Measurements from ENCODE around the gene STRN4.
"Not testable (repeated sequence)": the region's sequence is repeated elsewhere in the genome, so short reads cannot be mapped to it uniquely, and the experiment has no call there.

Gene STRN4

DNA sequence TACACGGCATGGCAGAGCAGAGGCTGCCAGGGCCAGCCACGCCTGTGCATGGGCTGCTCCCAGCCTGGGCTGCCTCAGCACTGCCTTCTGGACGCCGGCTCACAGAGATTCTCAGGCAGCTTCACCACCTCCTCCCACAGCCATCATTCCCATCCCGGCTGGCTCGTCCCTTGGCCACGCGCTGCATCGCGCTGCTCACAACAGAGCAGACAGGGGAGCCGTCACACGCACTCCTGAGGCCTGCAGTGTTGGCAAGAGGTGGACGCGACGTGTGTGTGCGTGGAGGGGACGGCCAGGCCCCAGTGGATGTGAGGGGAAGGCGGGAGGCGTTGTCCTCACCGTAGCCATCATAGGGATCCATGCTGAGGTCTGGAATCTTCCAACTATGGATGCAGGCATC, 21.8 kb downstream of the STRN4 start:
- DNase-seq, result no peak

DNA sequence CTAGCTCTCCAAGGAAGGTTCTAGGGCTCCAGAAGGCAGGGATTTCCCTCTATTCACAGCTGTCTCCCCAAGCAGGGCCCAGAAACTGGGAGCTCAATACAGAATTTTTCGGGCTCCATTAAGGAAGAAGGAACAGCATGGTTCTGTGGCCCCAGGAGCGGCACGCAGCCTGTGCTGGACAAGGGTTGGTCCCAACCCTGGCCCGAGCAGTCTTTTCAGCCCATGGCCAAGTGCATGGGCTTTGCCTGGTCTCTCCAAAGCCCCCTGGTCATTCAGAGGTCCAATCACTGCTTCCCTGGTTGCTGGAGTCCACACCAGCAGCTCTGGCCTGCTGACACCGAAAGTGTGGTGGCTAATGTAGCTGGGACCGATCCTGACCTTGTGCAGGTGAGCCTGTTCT, 22.8 kb downstream of the STRN4 start:
- no peak for DNase-seq

DNA sequence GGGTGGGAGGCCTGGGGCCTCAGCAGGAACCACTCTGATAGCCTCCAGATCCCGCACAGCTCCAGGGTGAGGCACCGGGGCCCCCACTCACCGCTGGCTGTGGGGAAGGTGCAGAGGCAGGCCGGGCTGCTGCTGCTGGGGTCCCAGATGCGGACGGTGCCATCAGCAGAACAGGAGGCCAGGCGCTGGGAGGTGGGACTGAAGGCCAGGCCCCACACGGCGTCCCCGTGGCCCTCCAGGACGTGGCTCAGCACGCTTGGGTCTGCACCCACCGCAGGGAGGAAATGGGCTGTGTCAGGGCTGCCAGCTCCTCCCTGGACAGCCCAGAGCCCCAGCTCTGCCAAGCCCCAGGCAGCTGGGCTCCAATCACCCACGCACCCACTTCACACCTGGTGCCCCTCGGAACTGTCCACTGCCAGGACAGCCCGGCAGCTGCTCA, 23.2 kb downstream of the STRN4 start:
- no peak for DNase-seq

DNA sequence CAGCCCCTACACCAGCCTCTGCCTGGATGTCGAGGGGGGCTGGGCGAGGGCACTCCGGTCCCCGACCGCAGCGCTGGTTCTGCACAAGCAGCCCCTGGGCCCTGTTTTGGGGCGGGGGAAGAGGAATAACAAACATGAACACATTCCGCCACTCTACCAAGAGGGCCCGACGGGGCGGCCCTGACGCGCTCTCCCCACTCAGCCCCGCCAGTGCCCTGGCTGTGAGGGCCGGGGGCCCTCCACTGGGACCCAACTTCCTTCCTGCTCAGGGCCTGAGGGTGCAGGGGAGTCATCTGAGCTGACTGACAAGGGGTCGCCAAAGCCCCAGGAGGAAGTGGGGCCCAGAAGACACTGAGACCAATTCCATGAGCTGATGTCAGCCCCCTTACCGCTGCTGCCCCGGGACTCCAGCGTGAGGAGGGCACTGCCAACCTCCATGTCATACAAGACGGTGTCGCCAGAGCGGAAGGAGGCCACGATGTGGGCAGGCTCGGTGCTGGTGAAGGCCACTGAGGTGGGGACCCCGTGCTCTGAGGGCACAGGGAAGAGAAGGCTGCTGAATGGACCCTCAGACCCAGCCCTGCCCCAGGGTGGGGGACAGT, 23.7 kb downstream of the STRN4 start:
- DNase-seq, result no peak

DNA sequence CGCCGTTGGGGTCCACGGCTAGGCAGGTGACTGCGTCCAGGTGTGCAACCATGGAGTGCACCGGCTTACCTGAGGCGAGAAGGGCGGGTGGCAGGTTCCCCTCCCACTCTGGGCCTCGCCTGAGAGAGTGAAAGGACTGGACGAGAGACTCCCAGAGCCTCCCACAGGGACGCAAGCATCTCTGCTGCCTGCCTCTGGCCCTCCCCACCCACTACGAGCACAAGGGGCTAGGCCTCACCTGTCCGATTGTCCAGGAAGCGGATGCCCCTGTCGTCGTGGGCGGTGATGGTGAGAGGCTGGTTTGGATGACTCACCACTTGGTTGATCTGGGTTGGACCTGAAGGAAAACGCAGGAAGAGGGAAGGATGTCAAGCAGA, 24.3 kb downstream of the STRN4 start:
- DNase-seq, result no peak

DNA sequence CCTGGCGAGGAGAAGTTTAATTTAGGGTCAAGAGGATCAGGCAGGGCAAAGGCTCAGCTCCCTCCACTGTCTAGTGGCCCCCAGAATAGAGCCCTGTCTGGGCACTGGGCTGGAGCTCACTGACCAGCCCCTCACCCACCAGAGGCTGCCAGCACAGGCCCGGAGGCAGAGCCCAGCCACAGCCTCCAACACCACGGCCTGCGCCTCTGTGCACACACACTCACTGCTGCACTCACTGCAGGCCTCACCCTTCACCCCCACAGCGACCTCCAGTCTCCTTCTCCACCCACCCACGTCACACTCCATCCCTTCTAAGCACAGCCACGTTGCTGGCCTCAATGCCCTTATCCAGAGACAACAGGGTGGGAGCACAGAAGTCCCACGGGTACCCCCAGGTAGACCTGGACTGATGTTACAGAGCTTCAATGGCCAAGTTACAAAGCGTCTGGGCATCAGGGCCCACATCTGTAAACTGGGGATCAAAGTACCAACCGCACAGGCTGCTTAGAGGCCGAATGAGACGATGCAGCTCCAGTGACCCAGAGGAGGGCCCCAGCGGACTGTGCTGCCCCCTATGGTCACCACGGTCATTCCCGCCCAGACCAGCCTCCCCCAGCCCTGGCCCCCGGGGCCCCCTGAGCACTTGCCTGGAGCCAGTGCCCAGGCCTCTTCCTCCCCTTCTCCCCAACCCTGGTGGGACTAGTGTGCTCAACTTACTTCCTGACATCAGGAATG, 24.8 kb downstream of the STRN4 start:
- no peak for DNase-seq

DNA sequence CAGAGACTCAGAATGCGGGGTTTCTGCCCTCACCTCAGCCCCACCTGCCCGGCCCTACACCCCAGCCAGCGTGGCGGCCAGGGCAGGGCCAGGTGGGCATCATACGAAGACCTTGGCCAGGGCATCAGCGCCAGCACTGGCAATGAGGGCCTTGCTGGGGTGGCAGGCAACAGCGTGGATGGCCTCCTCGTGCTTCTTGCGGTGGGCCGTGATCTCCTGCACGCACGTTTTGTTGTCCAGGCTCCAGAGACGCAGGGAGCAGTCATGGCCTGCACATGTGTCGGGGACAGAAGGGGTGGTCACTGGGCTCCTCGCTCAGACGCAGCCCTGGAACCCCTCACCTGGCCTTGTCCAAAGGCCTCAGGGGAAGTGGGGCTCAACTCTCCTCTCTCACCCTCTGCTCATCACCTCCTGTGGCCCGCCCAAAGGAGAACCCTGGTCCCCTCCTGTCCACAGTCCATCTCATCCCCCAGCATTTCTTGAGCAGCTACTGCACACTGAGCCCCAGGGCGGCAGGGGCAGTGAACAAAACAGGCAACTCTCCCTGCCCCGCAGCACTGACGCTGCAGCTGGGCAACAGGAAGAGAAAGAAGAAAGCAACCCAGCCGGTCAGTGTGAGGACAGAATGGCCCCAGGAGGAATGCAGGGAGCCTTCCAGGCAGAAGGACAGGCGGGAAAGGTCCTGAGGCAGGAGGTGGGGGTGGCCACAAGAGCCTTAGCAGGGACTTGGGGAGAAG, 25.6 kb downstream of the STRN4 start:
- DNase-seq, result no peak

DNA sequence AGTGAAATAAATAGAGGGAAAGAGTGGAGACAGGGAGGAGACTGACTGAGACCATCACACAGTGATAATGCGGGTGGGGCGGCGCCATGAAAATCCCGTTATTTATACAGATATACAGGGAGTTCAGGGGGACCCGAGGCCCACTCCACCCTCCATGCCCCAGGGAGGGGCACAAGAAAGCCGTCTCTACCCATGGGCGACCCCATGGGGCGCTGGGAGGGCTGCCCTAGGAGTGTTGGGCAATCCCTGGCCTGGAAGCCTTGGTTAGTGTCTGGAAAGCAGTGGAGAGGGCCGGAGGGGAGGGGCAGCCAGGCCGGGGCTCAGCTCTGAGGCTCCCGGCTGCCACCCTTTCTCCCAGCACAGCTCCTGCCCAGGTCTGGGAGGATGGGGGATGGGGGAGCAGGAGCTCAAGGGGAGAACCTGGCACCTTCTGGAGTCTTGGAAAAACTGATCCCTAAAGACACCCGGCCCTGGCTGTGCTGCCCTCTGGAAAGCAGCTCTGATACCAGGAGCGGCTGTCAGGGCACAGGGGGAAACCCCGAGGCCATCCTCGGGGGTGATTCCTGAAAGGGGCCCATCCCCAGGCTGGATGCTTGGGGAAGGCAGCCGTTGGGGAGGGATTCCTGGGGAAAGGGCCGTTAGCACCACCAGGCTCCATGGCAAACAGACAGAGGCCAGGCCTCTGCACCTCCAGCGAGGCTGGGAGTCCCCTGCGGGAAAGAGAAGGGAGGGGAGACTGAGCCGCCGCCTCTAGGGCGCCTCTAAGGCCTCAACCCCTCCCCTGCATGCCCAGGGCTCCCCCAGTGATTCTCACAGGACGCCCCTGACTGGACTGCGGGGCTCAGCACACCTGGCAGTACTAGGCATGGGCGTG, 26.4 kb downstream of the STRN4 start:
- no peak for DNase-seq

DNA sequence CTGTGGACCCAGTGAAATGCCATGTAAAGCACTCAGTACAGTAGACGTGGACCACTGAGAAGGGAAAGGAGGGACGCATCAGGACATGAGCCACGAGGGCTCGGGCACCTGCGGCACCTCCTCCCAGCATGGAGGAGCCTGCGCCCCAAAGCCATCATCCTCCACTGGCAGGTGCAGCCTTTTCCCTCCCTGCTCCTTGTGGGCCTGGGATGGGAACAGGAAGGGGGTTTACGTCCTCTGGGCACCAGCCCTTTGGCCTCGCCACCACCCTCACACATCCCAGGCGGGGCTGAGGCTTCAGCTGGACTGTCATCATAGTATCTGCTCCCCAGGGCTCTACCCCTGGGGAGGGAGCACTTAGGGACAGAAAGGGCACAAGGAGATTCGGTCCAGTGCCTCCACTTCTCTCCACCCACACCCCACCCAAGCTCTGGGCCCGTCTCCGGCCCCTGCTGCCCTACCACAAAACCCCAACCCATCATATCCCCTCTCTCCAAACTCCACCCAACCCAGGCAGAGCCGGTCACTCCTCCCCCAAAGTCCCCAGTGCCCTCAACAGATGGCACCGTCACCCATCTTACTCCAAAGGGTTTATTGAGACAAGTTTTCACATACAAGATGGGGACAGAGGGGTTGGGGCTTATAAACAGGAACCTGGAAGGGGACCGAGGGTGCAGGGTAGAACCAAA, 27.2 kb downstream of the STRN4 start:
- DNase-seq, result no peak

DNA sequence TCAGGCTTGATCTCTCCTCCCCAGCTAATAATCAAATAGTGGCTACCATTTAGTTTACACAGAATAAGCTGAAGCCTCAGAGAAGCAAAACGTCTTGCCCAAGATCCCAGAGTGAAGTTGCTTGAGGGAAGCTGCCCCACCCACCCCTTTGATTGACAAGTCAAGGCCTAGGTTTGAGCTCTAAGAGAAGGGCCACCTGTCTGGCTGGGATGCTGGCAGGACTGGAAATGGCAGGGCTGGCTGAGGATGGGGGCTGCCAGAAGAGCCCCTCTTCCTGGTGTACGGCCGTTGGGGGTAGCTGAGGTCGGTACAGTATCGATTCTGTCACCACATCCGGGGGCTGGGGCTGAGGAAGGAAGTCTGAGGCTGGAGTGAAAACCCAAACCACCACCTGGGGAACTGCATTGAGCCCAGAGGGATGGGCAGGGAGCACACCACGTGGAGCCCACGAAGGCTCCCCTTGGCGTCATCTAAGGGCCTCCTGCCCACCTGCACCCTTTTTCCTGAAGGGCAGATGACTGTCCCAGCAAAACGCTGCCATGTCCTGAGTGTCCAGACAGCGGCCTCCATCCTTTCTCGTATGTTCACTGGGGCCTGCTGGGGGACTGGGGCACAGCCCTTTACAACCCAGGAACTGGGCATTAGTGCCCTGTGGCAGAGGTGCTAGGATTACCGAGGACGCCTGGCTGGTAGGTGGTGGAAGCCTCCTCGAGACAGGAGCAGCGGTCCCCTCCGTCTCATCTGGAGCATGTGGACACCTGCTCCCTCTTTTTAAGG, 27.9 kb downstream of the STRN4 start:
- DNase-seq, result peak; percentile 23

DNA sequence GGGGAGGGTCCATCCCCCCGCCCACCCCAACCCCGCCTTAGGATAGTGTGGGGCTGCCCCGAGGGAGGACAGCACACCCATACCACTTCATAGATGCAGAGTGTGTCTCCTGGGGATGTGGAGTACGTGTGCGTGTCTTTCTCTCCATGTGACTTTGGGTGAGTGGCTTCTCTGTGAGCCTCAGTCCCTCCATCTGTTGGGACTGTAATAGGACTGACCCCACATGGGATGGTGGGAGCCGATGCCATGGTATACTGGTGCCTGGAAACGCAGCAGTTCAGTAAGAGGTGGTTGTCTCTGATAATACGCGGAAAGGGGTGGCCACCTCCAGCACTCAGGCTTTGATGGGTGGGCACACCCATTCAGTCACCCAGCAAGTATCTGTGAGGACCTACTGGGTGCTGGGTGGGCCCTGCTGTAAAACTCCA, 28.5 kb downstream of the STRN4 start:
- no peak for DNase-seq

DNA sequence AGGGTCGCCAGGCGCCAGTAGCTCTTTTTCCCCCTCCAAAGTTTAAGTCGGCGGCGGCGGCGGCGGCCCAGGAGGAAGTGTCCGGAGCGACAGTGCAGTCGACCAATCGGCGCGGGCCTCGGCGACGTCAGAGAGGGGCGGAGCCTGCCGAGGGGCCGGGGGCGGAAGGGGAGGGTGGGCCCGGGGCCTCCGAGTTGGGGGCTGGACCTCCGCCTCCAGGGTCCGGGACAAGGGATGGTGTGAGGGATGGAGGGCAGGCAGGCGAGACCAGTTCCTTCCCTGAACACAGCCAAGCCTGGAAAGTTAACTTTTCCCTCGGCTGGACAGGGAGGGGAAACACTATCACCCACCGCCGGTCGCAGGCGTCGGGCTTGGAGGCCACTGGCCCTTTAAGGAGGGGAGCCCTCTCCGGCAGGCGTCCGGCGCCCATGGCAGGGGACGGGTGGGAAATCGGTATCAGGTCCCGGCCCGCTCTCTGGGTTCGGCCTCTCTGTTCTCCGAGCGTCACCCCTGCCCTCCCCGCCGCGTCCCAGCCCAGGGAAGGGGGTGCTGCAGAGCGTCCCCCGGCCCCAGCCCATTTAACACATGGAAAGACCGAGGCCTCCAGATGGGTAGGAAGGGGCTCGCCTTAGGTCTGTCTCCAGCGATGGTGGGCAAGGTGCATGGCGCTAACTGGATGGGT, 29.1 kb downstream of the STRN4 start, which contains the start of gene PRKD2:
Gene PRKD2 (minus strand): TSS at position 81 of the 682 bp plus-strand sequence. CDS start 744 bp downstream, outside the sequence.
- DNase-seq, result peak; percentile 34

DNA sequence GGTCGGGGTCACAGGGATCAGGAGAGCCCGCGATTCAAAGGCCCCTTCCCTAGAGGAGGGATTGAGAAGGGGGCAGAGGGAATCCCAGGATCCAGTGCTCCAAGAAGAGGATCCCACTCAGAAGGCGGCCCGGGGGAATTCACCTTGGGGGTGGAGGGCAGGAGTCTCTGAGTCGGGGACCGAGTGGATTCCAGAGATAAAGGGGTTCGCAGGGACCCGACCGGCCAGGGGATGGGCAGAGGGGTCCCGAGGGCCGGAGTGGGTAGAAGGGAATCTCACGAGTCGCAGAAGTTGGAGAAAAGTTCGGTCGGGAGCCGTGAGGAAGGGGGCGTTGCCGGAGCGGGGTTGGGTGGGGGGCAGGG, 29.6 kb downstream of the STRN4 start:
- DNase-seq, result no peak

DNA sequence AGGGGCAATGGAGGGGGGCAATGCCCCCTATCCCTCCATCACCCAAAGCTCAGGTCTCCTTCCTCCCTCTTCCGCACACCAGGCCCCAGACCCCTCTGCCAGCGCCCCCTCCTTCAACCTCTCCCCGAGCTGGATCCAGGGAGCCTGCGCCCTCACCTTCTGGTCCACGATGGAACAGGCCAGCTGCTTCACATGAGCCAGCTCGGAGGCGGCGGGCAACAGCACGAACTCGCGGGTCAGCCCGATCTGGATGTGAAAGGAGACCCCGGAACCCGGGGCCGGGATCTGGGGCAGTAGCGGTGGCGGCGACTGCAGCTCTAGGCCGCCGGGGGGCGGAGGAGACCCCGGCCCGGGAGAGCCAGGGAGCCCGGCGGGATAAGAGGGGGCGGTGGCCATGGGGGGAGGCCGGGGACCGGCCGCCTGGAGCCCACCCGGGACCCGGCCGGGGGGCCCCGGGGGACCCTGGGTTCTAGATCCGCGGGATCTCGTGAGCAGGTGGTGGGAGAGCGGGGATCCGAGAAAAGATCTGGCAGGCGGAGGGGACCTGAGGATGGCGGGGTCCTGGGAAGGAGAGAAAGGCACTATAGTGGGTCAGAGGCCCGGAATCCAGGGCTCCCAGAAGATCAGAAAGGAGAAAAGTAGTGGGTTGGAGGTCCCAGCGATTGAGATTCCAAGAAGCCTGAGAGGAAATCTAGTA, 30.1 kb downstream of the STRN4 start:
- DNase-seq, result no peak

DNA sequence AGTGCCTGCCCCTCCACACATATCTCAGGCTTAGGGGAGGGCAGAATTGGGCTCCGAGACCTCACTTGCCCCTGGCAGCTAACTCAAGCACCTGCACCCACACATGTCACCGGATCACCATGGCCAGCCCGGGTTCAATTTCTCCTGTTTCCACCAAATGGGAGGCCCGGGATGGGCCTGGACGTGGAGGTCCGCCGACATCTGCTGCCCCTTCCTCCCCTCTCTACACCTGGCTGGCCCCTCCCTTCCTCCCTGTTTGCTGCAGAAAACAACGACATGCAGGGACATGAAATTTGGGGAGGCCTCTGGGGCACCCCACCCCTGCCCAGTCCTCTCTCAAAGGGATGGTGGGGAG, 30.7 kb downstream of the STRN4 start:
- DNase-seq, result no peak

DNA sequence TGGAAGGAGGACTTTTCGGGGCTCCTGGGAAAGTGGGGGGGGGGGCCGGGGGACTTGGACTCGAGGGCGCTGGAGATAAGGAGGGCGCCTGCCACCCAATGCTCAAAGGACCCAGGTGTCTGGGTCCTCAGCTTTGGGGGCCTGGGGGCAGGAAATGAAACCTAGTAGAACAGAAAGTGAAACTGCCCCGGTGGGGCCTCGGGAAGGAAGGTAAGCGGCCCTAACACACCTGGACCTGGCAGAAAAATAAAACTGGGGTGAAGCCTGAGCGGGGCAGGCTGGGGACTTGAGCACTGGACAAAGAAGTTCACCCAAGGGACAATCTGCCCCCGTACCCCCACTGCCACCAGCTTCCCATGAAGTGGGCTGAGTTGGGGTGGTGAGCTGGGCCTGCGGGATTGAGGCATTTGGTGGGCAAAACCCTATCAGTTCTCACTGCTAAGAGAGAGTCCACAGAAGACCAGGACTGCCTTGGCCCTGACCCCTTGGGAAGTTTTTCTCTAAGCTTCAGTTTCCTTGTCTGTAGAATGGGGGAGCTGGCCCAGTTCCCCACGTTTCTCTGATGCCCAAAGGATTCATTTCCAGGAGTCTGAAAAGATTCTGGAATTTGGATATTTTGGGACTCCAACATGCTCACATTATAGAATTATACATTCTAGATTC, 31.7 kb downstream of the STRN4 start:
- no peak for DNase-seq

DNA sequence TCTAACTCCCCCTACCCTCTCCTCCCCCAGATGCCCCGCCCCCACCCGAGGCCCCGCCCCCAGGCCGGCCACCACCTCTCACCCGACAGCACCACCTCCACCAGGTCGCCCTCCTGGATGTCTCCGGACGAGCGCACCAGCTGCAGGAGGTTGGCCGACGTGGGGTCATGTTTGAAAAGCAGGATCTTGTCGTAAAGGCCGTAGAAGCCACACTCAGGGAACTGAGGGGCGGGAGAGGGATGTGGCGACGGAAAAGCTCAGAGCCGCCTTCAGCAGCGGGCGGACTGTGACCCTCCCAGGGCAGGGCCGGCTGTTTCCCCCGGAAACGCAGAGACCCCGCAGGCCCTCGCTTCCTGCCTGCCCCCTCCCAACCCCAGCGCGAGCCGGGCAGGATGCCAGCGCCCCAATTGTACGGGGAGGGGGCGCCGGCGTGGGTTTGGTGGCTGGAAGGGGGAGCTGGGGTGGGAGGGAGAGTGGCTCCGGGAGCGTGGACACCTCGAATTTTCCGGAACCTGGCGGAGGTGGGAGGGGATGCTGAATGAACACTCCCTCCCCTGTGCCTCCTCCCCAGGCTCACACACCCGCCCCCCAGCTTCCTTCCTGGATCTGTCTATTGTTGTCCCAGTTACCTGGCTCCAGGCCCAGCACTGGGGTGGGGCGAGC, 32.3 kb downstream of the STRN4 start:
- no peak for DNase-seq

DNA sequence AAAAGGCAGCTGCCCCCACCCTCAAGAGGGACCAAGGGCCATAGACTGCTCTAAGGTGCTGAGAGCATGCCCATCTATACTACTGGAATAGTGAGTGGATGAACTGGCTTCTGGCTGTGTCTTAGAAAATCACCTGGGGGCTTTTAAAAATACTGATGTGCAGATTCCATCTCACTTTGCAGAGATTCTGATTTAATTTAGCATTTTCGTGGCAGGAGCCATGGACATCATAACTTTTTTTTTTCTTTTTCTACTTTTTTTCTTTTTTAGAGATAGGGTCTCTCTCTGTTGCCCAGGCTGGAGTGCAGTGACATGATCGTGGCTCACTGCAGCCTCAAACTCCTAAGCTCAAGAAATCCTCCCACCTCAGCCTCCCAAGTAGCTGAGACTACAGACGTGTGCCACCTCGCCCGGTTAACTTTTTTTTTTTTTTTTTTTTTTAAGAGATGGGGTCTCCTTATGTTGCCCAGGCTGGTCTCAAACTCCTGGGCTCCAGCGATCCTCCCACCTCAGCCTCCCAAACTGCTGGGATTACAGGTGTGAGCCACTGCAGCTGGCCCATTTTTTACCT, 33.4 kb downstream of the STRN4 start:
- not testable (repeated sequence) for DNase-seq

DNA sequence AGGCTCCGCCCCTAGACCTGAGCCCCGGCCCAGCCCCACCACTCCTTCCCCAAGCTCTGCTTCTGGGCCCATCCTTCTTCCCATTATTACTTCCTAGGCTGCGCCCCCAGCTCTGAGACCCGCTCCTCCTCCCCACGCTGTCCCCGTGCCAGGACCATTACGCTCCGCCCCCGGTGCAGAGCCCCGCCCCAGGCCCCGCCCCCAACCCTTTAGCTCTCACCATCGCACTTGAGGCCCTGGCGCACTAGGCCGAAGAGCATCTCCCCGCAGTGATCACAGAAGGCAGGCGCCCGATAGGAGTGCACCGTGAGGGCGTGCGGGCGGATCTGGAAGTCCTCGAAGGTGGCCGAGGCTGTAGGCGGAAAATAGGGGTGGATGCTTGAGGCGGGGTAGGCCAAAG, 35.6 kb downstream of the STRN4 start:
- no peak for DNase-seq

Data from DMS 273 treated with DMSO at 0.1 percent for 48 hours (cell line).